SU-DHL-6 (cell line): ENCODE results near the gene PCF11.

ENCODE experiments used
- H2AFZ ChIP-seq: fragments of 200-600 bp; sonication (generic); 2 replicates; pipeline ENCODE4 v1.6.1; 2014; ENCODE audit warnings: low read depth, mild to moderate bottlenecking, moderate library complexity, mixed read lengths, antibody characterized with exemption, low read length; ENCODE audit not compliant: severe bottlenecking
- H3F3A ChIP-seq: fragments of 200-600 bp; shearing (Covaris generic); 2 replicates; pipeline ENCODE4 v1.6.0; 2016; ENCODE audit warnings: antibody characterized with exemption, mild to moderate bottlenecking; ENCODE audit not compliant: insufficient read depth
- H3K27ac ChIP-seq: fragments of 200-600 bp; sonication (generic); 2 replicates; pipeline ENCODE4 v1.5.1; 2016; ENCODE audit warnings: low read depth, mild to moderate bottlenecking, low read length, moderate library complexity, mixed read lengths
- H3K27me3 ChIP-seq: fragments of 200-600 bp; sonication (generic), shearing (Covaris generic); 2 replicates; pipeline ENCODE4 v1.6.0; 2014; ENCODE audit warnings: mild to moderate bottlenecking, low read length
- H3K36me3 ChIP-seq: fragments of 200-600 bp; sonication (generic); 2 replicates; pipeline ENCODE4 v1.6.1; 2014; ENCODE audit warnings: mild to moderate bottlenecking, low read length, mixed read lengths
- H3K4me2 ChIP-seq: fragments of 300-600, 200-600 bp; shearing (Covaris generic), sonication (generic); 2 replicates; pipeline ENCODE4 v1.6.0; 2014; ENCODE audit warnings: low read length, low read depth, mild to moderate bottlenecking; ENCODE audit not compliant: poor library complexity, severe bottlenecking
- H3K4me3 ChIP-seq: fragments of 200-600 bp; sonication (generic); 2 replicates; pipeline ENCODE4 v1.5.1; 2014; ENCODE audit warnings: antibody characterized with exemption, low read length, mild to moderate bottlenecking, mixed read lengths; ENCODE audit not compliant: insufficient read depth, poor library complexity, severe bottlenecking
- H3K79me2 ChIP-seq: fragments of 200-600 bp; sonication (generic); 2 replicates; pipeline ENCODE4 v1.6.1; 2014; ENCODE audit warnings: mild to moderate bottlenecking, low read length, moderate library complexity; ENCODE audit not compliant: insufficient read depth
- H3K9ac ChIP-seq: fragments of 200-600 bp; sonication (generic); 2 replicates; pipeline ENCODE4 v1.7.0; 2014; ENCODE audit warnings: mild to moderate bottlenecking, low read length
- H3K9me2 ChIP-seq: fragments of 200-600 bp; sonication (generic); replicated peaks from 2 replicates; pipeline ENCODE4 v1.6.1; 2014; ENCODE audit warnings: low read length; ENCODE audit not compliant: insufficient read depth
- H3K9me3 ChIP-seq: fragments of 200-600 bp; sonication (generic); 2 replicates; pipeline ENCODE4 v1.6.1; 2014; ENCODE audit warnings: low read length, mixed read lengths; ENCODE audit not compliant: insufficient read depth
- H4K20me1 ChIP-seq: fragments of 200-600 bp; sonication (generic); 2 replicates; pipeline ENCODE4 v1.6.1; 2014; ENCODE audit warnings: low read depth, mild to moderate bottlenecking, antibody characterized with exemption, low read length, moderate library complexity, mixed read lengths
- CTCF ChIP-seq: fragments of 200-600 bp; sonication (generic); IDR thresholded peaks from one replicate; pipeline ENCODE4 v1.5.1; 2017; ENCODE audit warnings: antibody characterized with exemption, mild to moderate bottlenecking, low read length, moderate library complexity; ENCODE audit not compliant: insufficient read depth, poor library complexity, severe bottlenecking
- EZH2phosphoT487 ChIP-seq: fragments of 200-600 bp; sonication (generic), shearing (Covaris generic); conservative IDR thresholded peaks from 2 replicates; pipeline ENCODE4 v1.6.1; 2018; ENCODE audit warnings: mild to moderate bottlenecking, antibody characterized with exemption, low read length, moderate library complexity, mixed read lengths

The PCF11 gene

DNA sequence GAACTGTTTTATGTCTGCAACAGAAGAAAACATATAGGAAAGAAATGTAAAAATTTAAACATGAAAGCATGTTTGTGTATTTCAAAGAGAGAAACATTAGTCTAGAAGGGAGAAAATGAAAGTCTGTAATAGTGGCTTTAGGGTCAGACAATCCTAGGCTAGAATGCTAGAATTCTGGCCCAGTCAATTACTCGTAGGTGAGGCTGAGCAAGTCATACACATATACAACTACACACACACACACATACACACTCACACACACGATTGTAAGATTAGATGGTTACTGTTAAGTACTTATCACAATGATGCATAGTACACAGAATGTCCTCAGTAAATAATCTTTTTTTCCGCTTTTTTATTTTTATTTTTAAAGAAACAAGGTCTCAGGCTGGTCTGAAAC, 37.7 kb upstream of the PCF11 start:
- no peak overlapping the region for H3K9ac ChIP-seq
- H3K36me3 ChIP-seq, result no peaks in the 10 kb centered on the region
- H4K20me1 ChIP-seq, result no peaks in the 10 kb centered on the region
- no peaks in the 10 kb centered on the region for H3K27me3 ChIP-seq
- no peak for TF ChIP-seq EZH2phosphoT487
- no peak for TF ChIP-seq CTCF
- no peaks in the 10 kb centered on the region for H3K9me2 ChIP-seq
- no peak overlapping the region for H3K4me2 ChIP-seq
- H2AFZ ChIP-seq, result no peak overlapping the region
- no peak overlapping the region for H3K27ac ChIP-seq
- no peaks in the 10 kb centered on the region for H3F3A ChIP-seq
- no peaks in the 10 kb centered on the region for H3K9me3 ChIP-seq
- no peaks in the 10 kb centered on the region for H3K79me2 ChIP-seq
- no peak overlapping the region for H3K4me3 ChIP-seq

GRCh38 chr11:83120327-83120726, 36.6 kb upstream of the PCF11 start:
- Histone ChIP-seq H3K27me3 (no peaks in the 10 kb centered on the region), H3K79me2 (no peaks in the 10 kb centered on the region), H3F3A (no peaks in the 10 kb centered on the region), H3K9me3 (no peaks in the 10 kb centered on the region), H3K4me2 (no peak overlapping the region), H4K20me1 (no peaks in the 10 kb centered on the region), H2AFZ (no peak overlapping the region), H3K27ac (no peak overlapping the region), H3K9ac (no peak overlapping the region), H3K36me3 (no peaks in the 10 kb centered on the region), H3K4me3 (no peak overlapping the region), H3K9me2 (no peaks in the 10 kb centered on the region)
- TF ChIP-seq CTCF (no peak), EZH2phosphoT487 (no peak)

DNA sequence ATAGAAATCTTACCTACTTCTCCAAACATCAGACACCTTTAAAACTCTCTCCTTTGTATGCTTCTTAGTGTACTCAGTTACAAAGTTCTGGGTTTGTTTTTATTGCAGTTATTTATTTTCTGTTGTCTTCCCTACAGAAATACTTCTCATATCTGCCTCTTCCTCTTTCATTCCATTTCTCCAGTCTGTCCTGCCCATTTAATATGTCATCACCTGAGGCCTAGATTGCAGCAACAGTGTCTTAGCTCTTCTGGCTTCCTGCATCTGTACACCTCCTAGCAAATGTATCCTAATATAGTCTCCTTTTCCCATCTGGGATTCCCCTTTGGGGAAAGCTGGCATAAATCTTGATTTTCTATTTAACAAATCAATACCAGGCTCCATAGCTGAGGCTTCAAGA, 34.9 kb upstream of the PCF11 start:
- H3K27ac ChIP-seq, result no peak overlapping the region
- no peaks in the 10 kb centered on the region for H3F3A ChIP-seq
- no peak for TF ChIP-seq EZH2phosphoT487
- TF ChIP-seq CTCF, result no peak
- H3K4me2 ChIP-seq, result no peak overlapping the region
- H3K4me3 ChIP-seq, result no peak overlapping the region
- no peaks in the 10 kb centered on the region for H3K27me3 ChIP-seq
- no peak overlapping the region for H3K9ac ChIP-seq
- no peaks in the 10 kb centered on the region for H4K20me1 ChIP-seq
- H3K9me3 ChIP-seq, result no peaks in the 10 kb centered on the region
- no peaks in the 10 kb centered on the region for H3K79me2 ChIP-seq
- no peaks in the 10 kb centered on the region for H3K36me3 ChIP-seq
- no peak overlapping the region for H2AFZ ChIP-seq
- H3K9me2 ChIP-seq, result no peaks in the 10 kb centered on the region

GRCh38 chr11:83122766-83123165, 34.2 kb upstream of the PCF11 start:
- no peak for TF ChIP-seq CTCF
- no peak for TF ChIP-seq EZH2phosphoT487
- Histone ChIP-seq H3K9me3 (no peaks in the 10 kb centered on the region), H3K27ac (no peak overlapping the region), H3K79me2 (no peaks in the 10 kb centered on the region), H3K27me3 (no peaks in the 10 kb centered on the region), H2AFZ (no peak overlapping the region), H3K36me3 (no peaks in the 10 kb centered on the region), H3F3A (no peaks in the 10 kb centered on the region), H3K4me2 (no peak overlapping the region), H4K20me1 (no peaks in the 10 kb centered on the region), H3K4me3 (no peak overlapping the region), H3K9ac (no peak overlapping the region), H3K9me2 (no peaks in the 10 kb centered on the region)
